ENCODE measurements around the gene PREX1.

- TF ChIP-seq CTCF (IDR thresholded peaks at IDR 0.05) (no peak), POLR2AphosphoS5 (IDR thresholded peaks at IDR 0.05; ENCODE audit: insufficient read depth in 1 of 2, low read depth in 1 of 2) (no peak)
Measured at GRCh38 chr20:48623176-48623905, 204.5 kb downstream of the PREX1 start.

Data from vagina (tissue), 2 donors.